B cell (primary cell): ENCODE measurements around the gene GRPEL2. TPM values are rescaled to one million over a fixed set of nuclear protein-coding genes. Genes with fewer than 3 reads are reported as not detected.
A peak's percentile ranks its signal among the peaks of the same experiment; 100 is the strongest.

Source experiments
- ATAC-seq: fragments of 200-7000 bp; cut with Tn5 transposase; one replicate; pipeline ENCODE4 v1.10.0; 2021; ENCODE audit warnings: low read depth, mild to moderate bottlenecking, moderate number of reproducible peaks, moderate library complexity
- CTCF ChIA-PET: fragments of 350-600 bp; sonication (Branson Sonifier 250); formaldehyde crosslinking; loops from one replicate; lab custom pipeline; 2021; ENCODE audit warnings: antibody characterized with exemption, inconsistent platforms; lab: Charles Lee
- POLR2A ChIA-PET: fragments of 350-600 bp; sonication (Branson Sonifier 250); formaldehyde crosslinking; loops from one replicate; lab custom pipeline; 2021; ENCODE audit warnings: antibody characterized with exemption; lab: Charles Lee
- DNase-seq: peaks from one replicate; pipeline ENCODE4 v3.0.0; 2013
- H2AFZ ChIP-seq: 2 replicates; pipeline ENCODE4 v1.6.1; 2012; ENCODE audit warnings: mild to moderate bottlenecking, low read depth, low read length; ENCODE audit not compliant: insufficient read depth, poor library complexity, severe bottlenecking
- H3K27ac ChIP-seq, 2 donors: 1 replicate in 1 of 2; 2 replicates in 1 of 2; pipeline ENCODE4 v1.5.1; 2012 to 2013; ENCODE audit warnings: low read length in 2 of 2, mild to moderate bottlenecking in 2 of 2, moderate library complexity in 1 of 2
- H3K27me3 ChIP-seq, 4 experiments: fragments of 200-600 bp in 1 of 4; sonication (generic) in 1 of 4; replicated peaks in 1 of 4; 1 replicate in 2 of 4; 2 replicates in 2 of 4; pipeline versions ENCODE4 v1.6.1 to v1.7.0; 2013 to 2016; ENCODE audit warnings: low read length in 3 of 4, mild to moderate bottlenecking in 2 of 4, mixed read lengths in 1 of 4, moderate library complexity in 1 of 4; ENCODE audit not compliant: insufficient read depth in 4 of 4, control insufficient read depth in 3 of 4; ENCODE audit errors: control extremely low read depth in 1 of 4
- H3K36me3 ChIP-seq, 2 experiments: replicated peaks in 1 of 2; 1 replicate in 1 of 2; 2 replicates in 1 of 2; pipeline versions ENCODE4 v1.6.1 to v1.7.1; 2013; ENCODE audit warnings: low read length in 1 of 2; ENCODE audit not compliant: insufficient read depth in 2 of 2, control insufficient read depth in 1 of 2; ENCODE audit errors: control extremely low read depth in 1 of 2, extremely low read depth in 1 of 2
- H3K4me1 ChIP-seq, 2 donors: fragments of 200-600 bp in 1 of 2; sonication (generic) in 1 of 2; 1 replicate in 1 of 2; 2 replicates in 1 of 2; pipeline versions ENCODE4 v1.5.1 to v1.6.1; 2013 to 2017; ENCODE audit warnings: low read length in 2 of 2; ENCODE audit not compliant: control insufficient read depth in 2 of 2, insufficient read depth in 2 of 2
- H3K4me2 ChIP-seq: replicated peaks from 2 replicates; pipeline ENCODE3; 2012; ENCODE audit warnings: mild to moderate bottlenecking, low read depth, low read length; ENCODE audit not compliant: poor library complexity, severe bottlenecking
- H3K4me3 ChIP-seq, 5 experiments: fragments of 200-600 bp in 1 of 5; sonication (generic) in 1 of 5; 1 replicate in 3 of 5; 2 replicates in 2 of 5; pipeline versions ENCODE4 v1.5.1 to v1.7.0; 2011 to 2016; ENCODE audit warnings: low read length in 4 of 5, mild to moderate bottlenecking in 4 of 5, low read depth in 2 of 5, control low read depth in 1 of 5, moderate library complexity in 1 of 5; ENCODE audit not compliant: insufficient read depth in 1 of 5; ENCODE audit errors: control extremely low read depth in 1 of 5, extremely low read depth in 1 of 5
- H3K79me2 ChIP-seq: fragments of 200-600 bp; sonication (generic); one replicate; pipeline ENCODE4 v1.6.0; 2016; ENCODE audit warnings: low read length; ENCODE audit not compliant: control insufficient read depth, insufficient read depth
- H3K9ac ChIP-seq: fragments of 200-600 bp; sonication (generic); 2 replicates; pipeline ENCODE4 v1.6.1; 2017; ENCODE audit warnings: mild to moderate bottlenecking, low read length, moderate library complexity
- H3K9me3 ChIP-seq, 3 donors: one replicate each; pipeline versions ENCODE4 v1.6.1 to v1.7.1; 2013; ENCODE audit warnings: low read length in 2 of 3; ENCODE audit not compliant: control insufficient read depth in 2 of 3, insufficient read depth in 1 of 3; ENCODE audit errors: control extremely low read depth in 1 of 3
- H4K20me1 ChIP-seq: 2 replicates; pipeline ENCODE4 v1.6.0; 2012; ENCODE audit warnings: mild to moderate bottlenecking, low read length; ENCODE audit not compliant: insufficient read depth, control insufficient read depth, poor library complexity, severe bottlenecking
- H3K27ac Mint-ChIP-seq: one replicate; pipeline ENCODE4 v1.8.0; 2021; ENCODE audit warnings: mixed read lengths
- H3K27me3 Mint-ChIP-seq: one replicate; pipeline ENCODE4 v1.8.0; 2021; ENCODE audit warnings: mixed read lengths
- H3K4me1 Mint-ChIP-seq: one replicate; pipeline ENCODE4 v1.8.0; 2021; ENCODE audit warnings: mixed read lengths
- H3K4me3 Mint-ChIP-seq: one replicate; pipeline ENCODE4 v1.8.0; 2021; ENCODE audit warnings: mixed read lengths
- H3K9me3 Mint-ChIP-seq: one replicate; pipeline ENCODE4 v1.8.0; 2022; ENCODE audit warnings: mixed read lengths; ENCODE audit not compliant: insufficient read depth
- CTCF ChIP-seq: fragments of 200-600 bp; IDR thresholded peaks from one replicate; pipeline ENCODE4 v1.8.0; 2022; ENCODE audit warnings: antibody characterized with exemption, mild to moderate bottlenecking
- EZH2 ChIP-seq: IDR thresholded peaks from 2 replicates; pipeline ENCODE4 v1.6.1; 2012; ENCODE audit warnings: borderline replicate concordance, low read depth, mild to moderate bottlenecking, moderate library complexity, low read length; ENCODE audit not compliant: insufficient read depth, poor library complexity, severe bottlenecking
- WGBS: methylation state at CpG from one replicate; pipeline ENCODE4 v1.1.5; 2013; ENCODE audit warnings: missing lambda C conversion rate; ENCODE audit not compliant: insufficient coverage; 5-methylcytosine and 5-hydroxymethylcytosine counted together
- intact Hi-C: fragments of 100-400 bp; cut with micrococcal nuclease; formaldehyde crosslinking; loops from one replicate; pipeline ENCODE4 v1.10.0; 2022
- polyA plus RNA-seq: library from polyadenylated mRNA; depleted of rRNA; stranded (reverse); fragments of >200 nt; gene quantifications from 2 replicates; pipeline ENCODE4 v1.2.3, GENCODE V29; 2012
- total RNA-seq, 2 donors: library from RNA; stranded (reverse); fragments of 120-200 nt in 1 of 2; gene quantifications; 1 replicate in 1 of 2; 2 replicates in 1 of 2; pipeline versions ENCODE4 v1.2.3 to v1.2.4, GENCODE V29; 2013 to 2022

GRPEL2 gene
- total and polyA plus RNA-seq, 2 donors (not counting 1 experiment from before 2014, with no cell fraction given) = 1.1 to 12.1 TPM

- Mint-ChIP-seq H3K4me1 (peaks cover 29% of the 10 kb centered on the region), H3K27me3 (no peaks in the 10 kb centered on the region), H3K4me3 (peak overlapping the region; percentile 70), H3K9me3 (no peaks in the 10 kb centered on the region), H3K27ac (peak overlapping the region; percentile 81)
- H4K20me1 ChIP-seq = peaks cover 17% of the 10 kb centered on the region
- intact Hi-C loops = loop anchor here (10.0 kb wide), 1 partner anchor 509 kb away; no protein-coding TSS in a partner anchor
- no peak for ATAC-seq
- peaks cover 0 to 3% (median 0%) of the 10 kb centered on the region in 4 experiments for H3K27me3 ChIP-seq
- ChIA-PET CTCF (interaction anchor here (0.6 to 4.2 kb wide), 3 partner anchors 14 to 612 kb away, joined by 3 to 36 read pairs (median 13); partner anchors contain the start of gene PCYOX1L), POLR2A (interaction anchor here (1.2 to 2.9 kb wide), 3 partner anchors 14 to 207 kb away, joined by 4 to 15 read pairs (median 5); partner anchors contain the start of genes CSNK1A1 and PCYOX1L)
- H3K4me2 ChIP-seq = no peak overlapping the region
- no peak overlapping the region for H3K9ac ChIP-seq
- DNase-seq = peak; percentile 13
- TF ChIP-seq EZH2 (no peak), CTCF (no peak)
- peak overlapping the region; percentile 88 for H2AFZ ChIP-seq
- peaks cover 2% of the 10 kb centered on the region for H3K79me2 ChIP-seq
- H3K9me3 ChIP-seq = peaks cover 0 to 11% (median 0%) of the 10 kb centered on the region in 3 donors
- peaks cover 11 to 22% of the 10 kb centered on the region in 2 donors for H3K4me1 ChIP-seq
- no peak overlapping the region for H3K4me3 ChIP-seq
- H3K36me3 ChIP-seq = peaks cover 0 to 16% of the 10 kb centered on the region in 2 experiments
- no peak overlapping the region for H3K27ac ChIP-seq
- WGBS = 100% methylated on average over 2 of the region's 2 CpGs
Observed at GRCh38 chr5:149344151-149344550, 1.1 kb upstream of the GRPEL2 start.

GRCh38 chr5:149345892-149346222 is 558 bp downstream of the GRPEL2 start:
- DNase-seq (no peak), ATAC-seq (no peak)
- WGBS = 2% methylated on average over 7 of the region's 11 CpGs
- Histone ChIP-seq H3K9me3 (peaks cover 0 to 11% (median 0%) of the 10 kb centered on the region in 3 donors), H3K9ac (peak overlapping the region; percentile 76), H3K27ac (peak overlapping the region; percentile 53 to 63), H3K27me3 (no peaks in the 10 kb centered on the region), H2AFZ (peak overlapping the region; percentile 88), H4K20me1 (peaks cover 17% of the 10 kb centered on the region), H3K4me3 (peak overlapping the region; percentile 62 to 88 (median 77)), H3K4me1 (peaks cover 11 to 22% of the 10 kb centered on the region in 2 donors), H3K4me2 (peak overlapping the region; percentile 84), H3K36me3 (peaks cover 0 to 33% of the 10 kb centered on the region in 2 experiments), H3K79me2 (peaks cover 2% of the 10 kb centered on the region)
- Mint-ChIP-seq H3K9me3 (no peaks in the 10 kb centered on the region), H3K27me3 (no peaks in the 10 kb centered on the region), H3K4me1 (peaks cover 29% of the 10 kb centered on the region), H3K27ac (peak overlapping the region; percentile 83), H3K4me3 (peak overlapping the region; percentile 87)
- intact Hi-C loops = loop anchor here (1.0 to 10.0 kb wide), 3 partner anchors 11 to 511 kb away; partner anchors contain the start of gene CSNK1A1
- TF ChIP-seq EZH2 (no peak), CTCF (no peak)
- POLR2A ChIA-PET = interaction anchor here (0.7 to 2.9 kb wide), 3 partner anchors 22 to 206 kb away, joined by 5 to 15 read pairs (median 7); partner anchors contain the start of gene CSNK1A1
- CTCF ChIA-PET = interaction anchor here (0.9 to 4.2 kb wide), 4 partner anchors 12 to 27 kb away, joined by 3 to 36 read pairs (median 10); partner anchors contain the start of gene PCYOX1L
